GF-D8 (cell line): ENCODE results near the gene IRF2BP1.

Source experiments
- DNase-seq: peaks from one replicate; lab custom pipeline; 2025; lab: John Stamatoyannopoulos, UW

Gene IRF2BP1, protein sequence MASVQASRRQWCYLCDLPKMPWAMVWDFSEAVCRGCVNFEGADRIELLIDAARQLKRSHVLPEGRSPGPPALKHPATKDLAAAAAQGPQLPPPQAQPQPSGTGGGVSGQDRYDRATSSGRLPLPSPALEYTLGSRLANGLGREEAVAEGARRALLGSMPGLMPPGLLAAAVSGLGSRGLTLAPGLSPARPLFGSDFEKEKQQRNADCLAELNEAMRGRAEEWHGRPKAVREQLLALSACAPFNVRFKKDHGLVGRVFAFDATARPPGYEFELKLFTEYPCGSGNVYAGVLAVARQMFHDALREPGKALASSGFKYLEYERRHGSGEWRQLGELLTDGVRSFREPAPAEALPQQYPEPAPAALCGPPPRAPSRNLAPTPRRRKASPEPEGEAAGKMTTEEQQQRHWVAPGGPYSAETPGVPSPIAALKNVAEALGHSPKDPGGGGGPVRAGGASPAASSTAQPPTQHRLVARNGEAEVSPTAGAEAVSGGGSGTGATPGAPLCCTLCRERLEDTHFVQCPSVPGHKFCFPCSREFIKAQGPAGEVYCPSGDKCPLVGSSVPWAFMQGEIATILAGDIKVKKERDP

DNA sequence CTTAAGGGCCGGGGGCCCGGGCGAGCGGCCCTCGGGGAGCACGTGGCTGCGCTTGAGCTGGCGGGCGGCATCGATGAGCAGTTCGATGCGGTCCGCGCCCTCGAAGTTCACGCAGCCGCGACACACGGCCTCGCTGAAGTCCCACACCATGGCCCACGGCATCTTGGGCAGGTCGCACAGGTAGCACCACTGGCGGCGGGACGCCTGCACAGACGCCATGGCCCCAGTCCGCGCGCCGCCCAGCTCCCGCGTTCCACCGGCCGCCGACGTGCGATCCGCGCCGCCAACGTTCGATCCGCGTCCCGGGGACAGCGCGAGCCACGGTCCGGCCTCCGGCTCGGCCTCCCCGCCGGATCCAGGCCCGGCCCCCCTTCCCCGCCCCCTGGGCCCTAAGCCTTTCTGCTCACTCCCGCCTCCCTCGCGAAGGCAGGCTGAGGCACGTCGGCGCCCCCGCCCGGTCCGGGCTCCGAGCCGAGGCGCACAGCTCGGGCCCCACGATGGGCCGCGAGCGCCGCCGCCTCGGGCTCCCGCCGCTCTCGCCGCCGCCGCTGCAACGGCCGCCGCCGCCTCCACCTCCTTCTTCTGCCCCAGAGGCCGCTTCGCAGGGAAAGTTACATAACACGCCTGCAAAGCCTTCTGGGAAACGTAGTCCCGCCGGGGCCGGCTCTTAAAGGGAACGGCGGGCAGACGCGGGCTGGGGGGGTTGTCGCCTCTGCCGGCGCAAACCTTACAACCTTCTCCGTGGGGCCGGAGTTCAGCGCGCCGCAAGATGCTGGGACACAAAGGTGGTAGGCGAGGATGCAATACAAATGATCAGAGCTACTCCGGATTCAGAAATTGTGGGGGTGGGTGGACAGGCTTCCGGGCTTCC is at the start of gene IRF2BP1:
Gene IRF2BP1 (minus strand): TSS at position 586 of the 871 bp plus-strand sequence. CDS start 367 bp downstream, at position 219.
- DNase-seq, result peak; percentile 87

DNA sequence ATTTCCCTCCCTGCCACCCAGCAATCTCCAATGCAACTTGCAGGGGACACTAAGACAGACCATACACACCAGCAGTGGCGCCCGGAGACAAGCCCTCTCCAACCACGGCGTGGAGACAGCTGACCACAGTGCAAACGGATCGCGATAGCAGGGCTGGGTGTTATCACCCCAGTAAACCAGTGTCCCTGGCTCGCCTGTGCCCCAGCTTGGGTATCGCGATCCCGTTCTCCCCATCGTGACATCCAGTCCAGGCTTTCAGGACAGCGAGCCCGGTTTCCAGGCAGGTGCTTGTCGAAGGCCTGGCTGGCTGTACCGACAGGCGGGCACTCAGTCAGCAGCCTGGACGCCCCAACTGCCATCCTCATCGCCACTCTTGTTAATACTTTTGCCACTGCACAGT is 49.3 kb upstream of the IRF2BP1 start:
- no peak for DNase-seq

DNA sequence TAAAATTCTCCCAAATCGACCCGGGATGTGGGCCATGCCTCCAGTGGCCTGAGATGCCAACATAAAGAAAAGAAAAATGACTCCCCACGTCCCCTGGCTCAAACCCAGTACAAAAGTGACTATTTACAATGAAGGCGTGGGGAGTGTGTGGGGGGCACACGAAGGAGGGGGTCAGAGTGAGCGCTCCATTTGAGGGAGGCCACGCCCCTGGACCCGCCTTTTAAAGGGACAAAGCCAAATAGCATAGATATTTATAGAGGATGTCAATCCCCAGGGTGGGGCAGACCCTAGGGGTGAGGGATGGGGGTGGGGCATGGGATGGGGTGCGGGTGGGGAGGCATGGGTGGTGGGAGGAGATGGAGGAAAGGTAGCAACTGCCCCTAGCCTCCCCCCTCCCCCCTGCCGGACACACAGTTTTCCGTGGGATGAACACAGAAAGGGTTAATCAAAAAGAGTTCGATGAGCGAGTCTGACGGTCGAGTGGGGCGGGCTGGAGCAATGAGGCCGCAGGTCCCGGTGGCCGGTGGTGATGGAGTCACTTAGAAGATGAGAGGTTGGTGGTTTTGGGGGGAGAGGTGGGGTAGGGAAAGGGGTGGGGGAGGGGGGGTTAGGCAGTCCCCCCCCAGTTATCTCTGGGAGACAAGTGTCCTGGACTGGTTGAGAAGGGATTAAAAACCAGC is 48.8 kb upstream of the IRF2BP1 start:
- DNase-seq, result no peak

DNA sequence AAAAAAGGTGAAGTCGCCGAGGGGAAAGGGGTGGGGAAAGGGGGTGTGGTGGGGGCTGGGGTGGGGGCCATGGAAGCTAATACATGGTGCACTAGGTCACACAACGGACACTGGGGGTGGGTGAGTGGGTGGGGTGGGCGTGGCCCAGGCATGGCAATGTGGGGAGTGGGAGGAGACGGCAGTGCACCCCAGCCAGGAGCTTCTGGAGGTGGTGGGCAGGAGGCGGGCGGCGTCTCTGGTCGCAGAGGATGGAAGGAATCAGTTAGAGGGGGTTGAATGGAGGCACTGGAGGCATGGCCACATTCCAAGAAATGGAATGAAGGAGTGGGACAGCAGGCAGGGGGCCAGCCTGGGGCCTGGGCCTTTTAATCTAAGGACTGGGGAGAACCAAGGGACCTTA is 47.8 kb upstream of the IRF2BP1 start:
- DNase-seq, result no peak

DNA sequence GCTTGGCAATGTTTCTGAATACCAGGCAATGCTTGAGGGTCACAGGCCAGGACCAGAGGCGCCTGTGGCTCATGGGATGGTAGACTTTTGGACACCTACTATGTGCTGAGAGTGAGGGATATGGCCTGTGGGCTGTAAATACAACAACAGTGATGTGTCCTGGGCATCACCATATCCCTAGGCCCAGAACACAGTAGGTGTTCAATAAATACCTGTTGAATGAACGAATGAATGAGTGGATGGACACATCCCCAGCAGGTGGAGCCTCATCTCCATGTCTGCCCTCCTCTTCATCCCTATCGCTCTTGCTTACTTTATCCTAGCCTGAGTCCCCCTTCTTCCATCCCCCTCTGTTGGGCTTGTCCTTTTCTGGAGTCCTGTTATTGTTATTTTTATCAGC is 45.1 kb upstream of the IRF2BP1 start:
- no peak for DNase-seq

DNA sequence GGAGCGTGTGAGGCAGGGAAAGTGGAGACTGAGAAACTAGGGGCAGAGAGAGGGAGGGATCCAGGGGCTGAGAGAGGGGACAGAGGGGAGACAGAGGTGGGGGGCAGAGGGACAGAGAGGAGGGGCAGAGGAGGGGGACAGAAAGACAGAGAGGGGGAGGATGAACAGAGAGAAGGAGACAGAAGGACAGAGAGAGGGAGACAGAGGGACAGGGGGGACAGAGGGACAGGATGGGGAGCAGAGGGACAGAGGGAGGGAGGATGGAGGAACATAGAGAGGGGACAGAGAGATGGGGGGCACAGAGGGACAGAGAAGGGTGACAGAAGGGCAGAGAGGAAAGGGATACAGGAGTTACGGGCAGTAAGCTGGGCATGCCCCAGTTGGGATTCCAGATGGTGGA is 43.3 kb upstream of the IRF2BP1 start:
- no peak for DNase-seq

DNA sequence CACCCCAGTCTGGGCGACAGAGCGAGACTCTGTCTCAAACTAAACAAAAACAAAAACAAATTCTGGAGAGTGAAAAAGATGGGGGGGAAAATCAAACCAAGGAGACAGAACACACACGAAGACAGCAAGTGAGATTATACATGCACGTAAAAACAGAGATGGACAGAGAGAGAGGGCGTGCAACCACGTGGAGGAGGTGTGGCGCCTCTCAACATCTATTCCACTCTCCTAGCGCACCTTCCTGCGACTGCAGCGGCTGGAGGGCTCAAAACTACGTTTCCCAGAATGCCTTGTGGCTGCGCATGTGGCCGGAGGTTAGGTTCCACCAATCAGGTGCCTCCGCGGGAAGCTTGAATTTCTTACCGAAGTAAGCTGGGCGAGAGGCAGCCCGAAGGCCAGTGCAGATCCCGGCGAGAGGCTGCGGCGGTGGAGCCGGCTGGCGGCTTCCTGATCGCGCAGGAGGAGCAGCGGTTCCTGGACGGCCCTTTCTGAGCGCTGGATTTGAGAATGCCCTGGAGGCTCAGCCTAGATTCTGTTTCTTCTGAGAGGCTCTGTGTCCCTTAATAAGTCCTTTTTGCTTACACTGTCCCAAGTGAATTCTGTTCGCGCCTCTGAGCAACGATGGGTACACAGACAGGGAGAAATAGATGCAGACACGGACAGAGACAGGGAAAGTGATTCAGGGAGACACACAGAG is 41.8 kb upstream of the IRF2BP1 start:
- DNase-seq, result peak; percentile 70

DNA sequence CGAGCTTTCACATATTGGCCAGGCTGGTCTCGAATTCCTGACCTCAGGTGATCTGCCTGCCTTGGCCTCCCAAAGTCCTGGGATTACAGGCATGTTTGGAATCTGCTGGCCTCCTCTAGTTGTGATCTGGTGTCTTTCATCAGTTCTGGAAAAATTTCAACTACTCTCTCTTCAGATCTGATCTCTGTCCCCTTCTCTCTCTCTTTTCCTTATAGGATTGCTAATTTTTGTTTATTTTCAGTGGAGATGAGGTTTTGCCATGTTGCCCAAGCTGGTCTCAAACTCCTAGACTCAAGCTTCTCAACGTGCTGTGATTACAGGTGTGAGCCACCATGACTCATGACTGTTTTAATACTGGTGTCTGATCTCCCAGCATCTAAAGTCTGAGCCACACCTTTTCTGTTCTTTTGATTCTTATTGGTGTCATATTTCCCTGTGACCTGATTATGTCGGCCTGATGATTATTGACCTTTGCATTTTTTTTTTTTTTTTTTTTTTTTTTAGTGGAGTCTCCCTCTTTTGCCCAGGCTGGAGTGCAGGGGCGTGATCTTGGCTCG is 39.0 kb upstream of the IRF2BP1 start:
- DNase-seq, result no peak

DNA sequence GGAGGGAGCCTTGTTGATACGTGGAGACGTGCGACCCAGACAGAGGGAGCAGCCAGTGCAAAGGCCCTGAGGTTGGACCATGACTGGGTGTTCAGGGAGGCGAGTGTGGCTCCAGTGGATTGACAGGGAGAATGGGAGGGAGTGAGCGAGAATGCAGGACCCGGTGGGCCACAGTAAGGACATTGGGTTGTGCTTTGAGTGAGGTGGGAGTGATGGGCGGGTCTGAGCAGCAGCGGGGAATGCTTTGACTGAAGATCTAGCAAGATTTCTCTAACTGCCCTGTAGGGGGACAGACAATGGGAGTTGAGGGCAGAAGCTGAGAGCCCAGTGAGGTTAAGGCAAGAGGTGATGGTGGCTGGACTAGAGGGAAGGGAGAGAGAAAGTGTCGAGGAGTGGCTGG is 36.3 kb upstream of the IRF2BP1 start:
- DNase-seq, result no peak

DNA sequence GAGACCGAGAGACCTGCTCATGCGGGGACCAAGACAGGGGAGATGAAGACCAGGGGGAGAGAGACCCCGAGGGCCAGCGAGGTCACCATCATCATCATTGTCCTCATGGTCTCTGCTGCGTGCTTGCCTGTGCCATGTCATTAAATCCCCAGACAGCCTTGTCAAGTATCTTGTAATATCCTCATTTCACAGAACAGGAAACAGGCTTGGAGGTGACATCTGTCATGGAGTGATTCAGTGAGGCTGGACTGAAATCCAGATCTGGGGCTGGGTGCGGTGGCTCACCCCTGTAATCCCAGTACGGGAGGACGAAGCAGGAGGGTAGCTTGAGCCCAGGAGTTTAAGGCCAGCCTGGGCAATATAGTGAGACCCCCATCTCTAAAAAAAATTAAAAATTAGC is 34.5 kb upstream of the IRF2BP1 start:
- peak; percentile 41 for DNase-seq

DNA sequence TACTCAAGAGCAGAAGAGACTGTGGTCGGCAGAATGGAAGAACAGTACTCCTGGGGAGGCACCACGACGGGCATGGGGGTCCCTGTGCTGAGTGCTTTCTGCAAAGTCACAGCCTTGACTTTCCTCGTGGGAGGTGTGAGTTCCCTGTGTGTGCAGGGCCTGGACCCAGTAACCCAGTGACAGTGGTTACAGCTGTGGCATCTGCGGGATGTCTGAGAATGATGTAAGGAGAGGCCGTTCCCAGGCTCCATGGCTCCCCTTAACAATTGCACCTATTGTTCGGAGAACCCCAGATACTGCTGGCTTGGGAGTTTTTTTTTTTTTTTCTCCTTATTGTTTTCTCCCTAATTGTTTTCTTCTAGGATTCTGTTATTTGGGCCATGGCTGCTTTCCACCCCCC is 33.7 kb upstream of the IRF2BP1 start:
- no peak for DNase-seq

DNA sequence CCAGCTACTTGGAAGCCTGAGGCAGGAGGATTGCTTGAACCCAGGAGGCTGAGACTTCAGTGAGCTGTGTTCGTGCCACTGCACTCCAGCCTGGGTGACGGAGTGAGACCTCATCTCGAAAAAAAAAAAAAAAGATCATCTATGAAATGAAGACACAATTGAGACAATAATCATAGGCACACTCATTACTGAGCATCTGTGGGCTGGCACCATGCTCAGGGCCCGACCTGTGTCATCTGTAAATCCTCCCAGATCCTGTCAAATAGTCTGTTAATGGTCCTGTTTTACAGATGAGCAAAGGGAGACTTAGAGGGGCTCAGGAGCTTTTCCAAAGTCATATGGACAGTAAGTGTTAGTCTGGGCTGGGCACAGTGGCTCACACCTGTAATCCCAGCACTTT is 32.8 kb upstream of the IRF2BP1 start:
- no peak for DNase-seq

DNA sequence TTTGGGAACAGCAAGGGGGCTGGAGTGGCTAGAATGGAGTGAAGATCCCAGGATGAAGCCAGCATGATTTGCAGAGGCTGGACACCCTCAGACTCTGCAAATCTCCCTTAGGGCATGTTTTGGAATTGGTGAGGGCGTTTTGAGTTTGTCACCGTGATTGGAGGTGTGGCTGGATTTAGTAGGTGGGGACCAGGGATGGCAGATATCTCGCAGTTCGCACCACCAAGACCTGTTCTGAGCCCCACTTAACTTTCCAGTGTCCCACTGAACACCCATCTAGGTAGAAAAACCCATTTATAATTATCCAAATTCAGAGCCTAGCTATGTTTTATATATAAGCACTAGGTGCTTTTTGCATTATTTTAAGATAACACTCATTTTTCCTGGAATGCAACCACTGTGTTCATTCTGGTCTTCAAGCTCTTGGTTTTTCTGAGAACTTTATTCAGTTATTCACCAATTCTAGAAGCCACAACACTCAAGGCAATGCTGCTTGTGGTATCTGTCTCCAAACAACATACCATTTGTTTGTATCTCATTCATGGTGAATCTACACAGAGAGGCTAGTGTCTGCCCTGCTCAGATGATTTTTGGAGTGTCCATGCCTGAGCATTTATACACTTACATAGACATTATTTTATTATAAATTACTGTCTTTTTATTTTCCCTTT is 31.6 kb upstream of the IRF2BP1 start:
- no peak for DNase-seq

DNA sequence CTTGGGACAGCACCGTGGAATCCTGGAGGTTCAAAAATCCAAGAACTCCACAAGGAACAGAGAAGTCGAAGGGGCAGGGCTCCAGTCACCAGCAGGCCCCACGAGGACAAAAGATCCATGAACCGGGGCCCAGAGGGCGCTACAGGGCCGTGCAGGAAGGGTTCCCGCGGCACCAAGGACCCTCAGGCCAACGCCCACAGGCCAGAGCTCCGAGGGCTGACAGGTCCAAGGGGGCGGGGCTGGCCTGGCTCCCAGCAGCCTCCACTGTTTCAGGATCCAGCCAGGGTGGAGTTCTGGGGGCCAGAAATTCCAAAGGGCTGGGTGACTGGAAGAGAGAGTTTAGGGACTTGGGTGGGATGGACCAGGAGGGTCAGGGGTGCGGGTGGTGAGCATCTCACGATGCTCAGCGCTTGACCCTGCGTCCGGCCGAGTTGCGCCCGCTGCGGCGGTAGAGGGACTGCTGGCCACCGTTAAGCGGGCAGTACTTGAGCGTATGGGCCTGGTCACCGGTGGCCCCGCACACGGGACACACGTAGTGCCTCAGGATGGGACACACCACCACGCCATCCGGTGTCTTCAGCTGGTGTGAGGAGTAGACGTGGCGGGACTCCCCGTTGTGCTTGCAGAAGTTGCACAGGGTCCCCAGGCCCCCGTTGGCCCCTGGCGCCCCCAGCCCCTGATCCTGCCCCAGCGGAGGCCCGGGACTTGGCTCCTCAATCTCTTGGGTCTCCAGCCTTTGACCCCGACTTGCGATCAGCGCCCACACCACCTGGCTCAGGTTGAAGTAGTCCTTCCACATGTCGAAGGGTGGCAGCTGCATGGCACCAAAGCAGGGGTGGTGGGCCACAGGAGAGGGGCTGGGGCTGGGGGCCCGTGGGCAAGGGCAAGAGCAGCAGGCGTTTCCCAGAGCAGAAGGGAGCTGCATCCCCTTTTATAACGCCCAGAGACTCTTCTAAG is 28.2 kb upstream of the IRF2BP1 start, which contains the start of gene NANOS2:
Gene NANOS2 (minus strand): TSS at position 905 of the 957 bp plus-strand sequence. CDS start 85 bp downstream, at position 820.
- no peak for DNase-seq

DNA sequence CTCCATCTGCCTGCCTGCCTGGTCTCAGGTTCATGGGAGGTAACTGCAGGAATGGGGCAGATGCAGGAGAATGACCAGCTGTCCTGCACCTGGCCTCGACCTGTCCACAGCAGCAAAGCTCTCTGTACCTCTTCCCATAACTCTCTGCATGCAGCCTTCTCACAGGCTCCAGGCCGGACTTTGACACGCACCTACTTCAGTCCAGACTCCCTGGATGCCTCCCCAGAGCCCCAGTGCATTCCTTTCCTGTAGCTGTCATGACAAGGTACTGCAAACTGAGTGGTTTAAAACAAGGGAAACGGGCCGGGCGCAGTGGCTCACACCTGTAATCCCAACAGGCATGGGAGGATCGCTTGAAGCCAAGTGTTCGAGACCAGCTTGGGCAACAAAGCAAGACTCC is 25.4 kb upstream of the IRF2BP1 start:
- no peak for DNase-seq

DNA sequence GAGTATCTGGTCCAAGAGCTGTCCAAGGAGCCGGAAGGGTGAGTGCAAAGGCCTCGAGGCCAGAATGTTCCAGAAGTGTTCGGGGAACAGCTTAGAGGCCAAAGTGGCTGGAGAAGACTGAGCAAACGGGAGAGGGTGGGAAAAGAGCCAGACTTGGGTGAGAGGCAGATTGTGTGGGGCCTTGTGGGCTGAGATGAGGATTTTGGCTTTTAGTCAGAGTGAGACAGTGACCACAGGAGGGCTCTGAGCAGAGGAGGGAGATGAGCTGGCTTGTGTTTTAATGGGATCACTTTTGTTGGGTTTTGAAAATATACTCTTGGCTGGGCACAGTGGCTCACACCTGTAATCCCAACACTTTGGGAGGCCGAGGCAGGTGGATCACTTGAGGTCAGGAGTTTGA is 23.0 kb upstream of the IRF2BP1 start:
- no peak for DNase-seq

DNA sequence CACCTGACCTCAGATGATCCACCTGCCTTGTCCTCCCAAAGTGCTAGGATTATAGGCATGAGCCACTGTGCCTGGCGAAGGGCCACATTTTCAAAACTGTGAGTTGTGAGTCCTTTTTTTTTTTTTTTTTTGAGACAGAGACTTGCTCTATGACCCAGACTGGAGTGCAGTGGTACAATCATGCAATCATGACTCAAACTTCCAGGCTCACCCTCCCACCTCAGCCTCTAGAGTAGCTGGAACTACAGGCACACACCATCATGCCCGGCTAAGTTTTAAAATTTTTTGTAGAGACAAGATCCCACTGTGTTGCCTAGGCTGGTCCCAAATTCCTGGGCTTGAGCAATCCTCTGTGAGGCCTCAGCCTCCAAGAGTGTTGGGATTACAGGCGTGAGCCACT is 20.3 kb upstream of the IRF2BP1 start:
- no peak for DNase-seq

DNA sequence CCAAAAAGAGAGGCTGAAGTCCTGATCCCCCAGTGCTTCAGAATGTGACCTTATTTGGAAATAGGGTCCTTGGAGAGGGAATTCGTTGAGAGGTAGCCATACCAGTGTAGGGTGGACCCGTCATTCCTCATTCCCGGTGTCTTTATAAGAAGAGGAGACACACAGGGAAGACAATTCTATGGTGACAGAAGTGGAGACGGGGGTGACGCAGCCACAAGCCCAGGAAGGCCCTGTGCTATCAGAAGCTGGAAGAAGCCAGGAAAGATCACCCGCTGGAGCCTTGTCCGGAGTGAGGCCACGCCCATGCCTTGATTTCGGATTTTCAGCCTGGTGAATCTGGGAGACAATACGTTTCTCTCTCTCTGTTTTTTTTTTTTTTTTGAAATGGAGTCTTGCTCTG is 19.1 kb upstream of the IRF2BP1 start:
- DNase-seq, result no peak
